SK-N-SH (cell line): ENCODE results near the gene STK40. TPM values are rescaled to one million over a fixed set of nuclear protein-coding genes. Genes with fewer than 3 reads are reported as not detected.

Experiments used
- CTCF ChIA-PET: fragments of 300-600, 350-600 bp; formaldehyde crosslinking; extraction: SDS; loops from one replicate; lab custom pipeline; 2021; lab: Yijun Ruan, JAX
- POLR2A ChIA-PET: fragments of 350-600 bp; sonication (Branson Sonifier 250); formaldehyde crosslinking; extraction: SDS; loops from one replicate; lab custom pipeline; 2020; ENCODE audit warnings: antibody characterized with exemption, inconsistent platforms; lab: Yijun Ruan, JAX
- DNase-seq: peaks from one replicate; pipeline ENCODE4 v3.0.0; 2012
- H2AFZ ChIP-seq: fragments of 200-600 bp; sonication (generic); 2 replicates; pipeline ENCODE4 v1.8.1; 2016; ENCODE audit warnings: antibody characterized with exemption, mild to moderate bottlenecking, low read depth
- H3F3A ChIP-seq: fragments of 200-600 bp; sonication (generic); replicated peaks from 2 replicates; pipeline ENCODE3; 2016; ENCODE audit warnings: antibody characterized with exemption, mild to moderate bottlenecking; ENCODE audit not compliant: insufficient read depth
- H3K27ac ChIP-seq, 2 experiments: fragments of 200-500 bp in 1 of 2; fragments of 200-600 bp in 1 of 2; sonication (Bioruptor generic) in 1 of 2; sonication (generic), shearing (Covaris generic) in 1 of 2; 2 replicates each; pipeline versions ENCODE4 v1.5.1 to v1.6.1; 2014 to 2016; ENCODE audit warnings: low read depth in 2 of 2, inconsistent platforms in 1 of 2, low read length in 1 of 2, mild to moderate bottlenecking in 1 of 2, mixed read lengths in 1 of 2
- H3K27me3 ChIP-seq: fragments of 200-600 bp; sonication (generic), shearing (Covaris generic); 2 replicates; pipeline ENCODE4 v1.6.1; 2016; ENCODE audit warnings: mixed run types; ENCODE audit not compliant: insufficient read depth
- H3K36me3 ChIP-seq, 2 experiments: fragments of 200-500 bp in 1 of 2; fragments of 200-600 bp in 1 of 2; sonication (Bioruptor generic) in 1 of 2; sonication (generic) in 1 of 2; replicated peaks in 1 of 2; 2 replicates each; pipeline versions ENCODE3 to v1.5.1; 2014 to 2016; ENCODE audit warnings: low read length in 1 of 2, mild to moderate bottlenecking in 1 of 2; ENCODE audit not compliant: insufficient read depth in 2 of 2, control insufficient read depth in 1 of 2
- H3K4me1 ChIP-seq, 2 experiments: fragments of 200-500 bp in 1 of 2; fragments of 200-600 bp in 1 of 2; sonication (Bioruptor generic) in 1 of 2; sonication (generic), shearing (Covaris generic) in 1 of 2; 2 replicates each; pipeline versions ENCODE4 v1.5.1 to v1.6.1; 2014 to 2016; ENCODE audit warnings: low read depth in 1 of 2, low read length in 1 of 2, mixed run types in 1 of 2; ENCODE audit not compliant: insufficient read depth in 2 of 2, control insufficient read depth in 1 of 2
- H3K4me2 ChIP-seq: fragments of 200-600 bp; sonication (generic), shearing (Covaris generic); 2 replicates; pipeline ENCODE4 v1.6.1; 2017; ENCODE audit warnings: mixed run types
- H3K4me3 ChIP-seq, 2 experiments: fragments of 200-500 bp in 1 of 2; fragments of 200-600 bp in 1 of 2; sonication (Bioruptor generic) in 1 of 2; sonication (generic), shearing (Covaris generic) in 1 of 2; 2 replicates each; pipeline versions ENCODE4 v1.5.1 to v1.8.1; 2014 to 2016; ENCODE audit warnings: low read depth in 2 of 2, inconsistent platforms in 1 of 2, low read length in 1 of 2, mild to moderate bottlenecking in 1 of 2, mixed read lengths in 1 of 2, moderate library complexity in 1 of 2
- H3K79me2 ChIP-seq: fragments of 200-600 bp; sonication (generic); 2 replicates; pipeline ENCODE4 v1.8.1; 2017; ENCODE audit warnings: mild to moderate bottlenecking; ENCODE audit not compliant: insufficient read depth
- H3K9ac ChIP-seq: fragments of 200-600 bp; sonication (generic); 2 replicates; pipeline ENCODE4 v1.6.1; 2017; ENCODE audit warnings: mixed run types
- H3K9me2 ChIP-seq: fragments of 200-600 bp; sonication (generic); 2 replicates; pipeline ENCODE4 v1.6.1; 2017; ENCODE audit warnings: mixed run types
- H3K9me3 ChIP-seq: fragments of 200-600 bp; sonication (generic); 2 replicates; pipeline ENCODE4 v1.6.1; 2017; ENCODE audit warnings: mixed run types, mild to moderate bottlenecking, moderate library complexity
- H4K20me1 ChIP-seq: fragments of 200-600 bp; sonication (generic); 2 replicates; pipeline ENCODE4 v1.6.1; 2017; ENCODE audit warnings: mild to moderate bottlenecking, mixed run types; ENCODE audit not compliant: insufficient read depth
- ELF1 ChIP-seq: IDR thresholded peaks from 2 replicates; pipeline ENCODE4 v1.4.0; 2012
- EP300 ChIP-seq, 2 experiments: IDR thresholded peaks; 2 replicates each; pipeline versions ENCODE4 v1.4.0 to v1.6.1; 2012; ENCODE audit warnings: borderline replicate concordance in 1 of 2, low read depth in 1 of 2, low read length in 1 of 2
- EZH2phosphoT487 ChIP-seq: fragments of 200-600 bp; sonication (generic); IDR thresholded peaks from 2 replicates; pipeline ENCODE4 v1.6.1; 2017; ENCODE audit warnings: low read depth, mixed run types, mild to moderate bottlenecking, antibody characterized with exemption, moderate library complexity, borderline replicate concordance
- FOSL2 ChIP-seq: IDR thresholded peaks from 2 replicates; pipeline ENCODE4 v1.4.0; 2012; ENCODE audit warnings: low read depth, mild to moderate bottlenecking, moderate library complexity, borderline replicate concordance
- FOXM1 ChIP-seq: IDR thresholded peaks from 2 replicates; pipeline ENCODE4 v1.4.0; 2012; ENCODE audit warnings: low read depth, mild to moderate bottlenecking
- JUND ChIP-seq: IDR thresholded peaks from 2 replicates; pipeline ENCODE4 v1.4.0; 2012
- NFIC ChIP-seq: IDR thresholded peaks from 2 replicates; pipeline ENCODE4 v1.4.0; 2012; ENCODE audit warnings: borderline replicate concordance
- NRF1 ChIP-seq: IDR thresholded peaks from 2 replicates; pipeline ENCODE4 v1.6.1; 2012; ENCODE audit warnings: low read depth, mild to moderate bottlenecking, low read length
- POLR2AphosphoS5 ChIP-seq: IDR thresholded peaks from 2 replicates; pipeline ENCODE4 v1.6.1; 2012; ENCODE audit warnings: low read depth, low read length
- RAD21 ChIP-seq: IDR thresholded peaks from 2 replicates; pipeline ENCODE4 v1.6.1; 2012; ENCODE audit warnings: mild to moderate bottlenecking, low read length
- TCF12 ChIP-seq: IDR thresholded peaks from 2 replicates; pipeline ENCODE4 v1.4.0; 2012
- YY1 ChIP-seq: IDR thresholded peaks from 2 replicates; pipeline ENCODE4 v1.4.0; 2012; ENCODE audit warnings: low read depth, mild to moderate bottlenecking
- WGBS: methylation state at CpG from one replicate; pipeline ENCODE4 v1.1.6; 2017; ENCODE audit warnings: low lambda C conversion rate; 5-methylcytosine and 5-hydroxymethylcytosine counted together
- polyA plus RNA-seq, 3 experiments: library from polyadenylated mRNA; depleted of rRNA; stranded (reverse); fragments of >200 nt; gene quantifications; 2 replicates each; pipeline ENCODE4 v1.2.3, GENCODE V29; 2012
- TF ChIP-seq, protein P1 (sequence below): IDR thresholded peaks from 2 replicates; pipeline ENCODE4 v1.6.1; 2012; ENCODE audit warnings: mild to moderate bottlenecking, low read depth, low read length, moderate library complexity
- TF ChIP-seq, protein P2 (sequence below): IDR thresholded peaks from 2 replicates; pipeline ENCODE4 v1.4.0; 2012; ENCODE audit warnings: low read depth, borderline replicate concordance
- TF ChIP-seq, protein P3 (sequence below): IDR thresholded peaks from 2 replicates; pipeline ENCODE4 v1.4.0; 2012; ENCODE audit warnings: low read depth
- TF ChIP-seq, protein P4 (sequence below): fragments of 150-350 bp; IDR thresholded peaks from 2 replicates; pipeline ENCODE4 v1.6.1; 2017; ENCODE audit warnings: antibody characterized with exemption, low read length, low read depth, borderline replicate concordance
- TF ChIP-seq, protein P5 (sequence below): IDR thresholded peaks from 2 replicates; pipeline ENCODE4 v1.4.0; 2012; ENCODE audit warnings: low read depth, borderline replicate concordance
- TF ChIP-seq, protein P6 (sequence below): fragments of 200-600 bp; sonication (generic); IDR thresholded peaks from 2 replicates; pipeline ENCODE4 v1.6.1; 2017; ENCODE audit warnings: antibody characterized with exemption, mild to moderate bottlenecking, moderate library complexity

STK40 gene
- polyA plus RNA-seq, 1 of the 3 experiments (the other 2 are of a cell fraction) = 43.3 TPM

DNA sequence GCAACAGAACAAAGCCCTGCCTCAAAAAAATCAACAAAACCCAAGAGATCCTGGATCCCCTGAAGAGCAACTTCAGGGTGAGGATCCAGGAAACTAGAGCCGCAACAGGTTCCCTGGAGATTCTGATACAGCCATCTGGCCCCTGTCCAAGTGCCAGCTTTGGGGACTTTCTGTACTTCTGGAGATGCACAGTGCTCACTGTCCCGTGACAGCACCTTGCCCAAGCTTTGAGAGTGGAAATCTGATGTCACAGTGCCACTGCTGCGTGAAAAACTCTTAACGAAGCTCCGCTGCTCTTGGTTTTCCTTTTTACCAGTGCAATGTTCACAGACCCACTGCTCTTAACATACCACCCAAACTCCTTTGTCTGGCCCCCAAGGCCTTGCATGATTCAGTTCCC lies 26.3 kb downstream of the STK40 start:
- peaks cover 61% of the 10 kb centered on the region for H3K79me2 ChIP-seq
- CTCF ChIA-PET = interaction anchor here (0.6 to 4.1 kb wide), 2 partner anchors 9 to 16 kb away, joined by 3 to 24 read pairs; no protein-coding TSS in a partner anchor
- TF ChIP-seq RAD21 (no peak), EZH2phosphoT487 (no peak), EP300 (IDR thresholded peaks at IDR 0.05; ENCODE audit: borderline replicate concordance in 1 of 2, low read depth in 1 of 2, low read length in 1 of 2) (no peak), NRF1 (no peak), NFIC (no peak), ELF1 (no peak), YY1 (no peak), FOSL2 (no peak), JUND (no peak), TCF12 (no peak), POLR2AphosphoS5 (no peak), FOXM1 (no peak)
- TF ChIP-seq, protein P1, sequence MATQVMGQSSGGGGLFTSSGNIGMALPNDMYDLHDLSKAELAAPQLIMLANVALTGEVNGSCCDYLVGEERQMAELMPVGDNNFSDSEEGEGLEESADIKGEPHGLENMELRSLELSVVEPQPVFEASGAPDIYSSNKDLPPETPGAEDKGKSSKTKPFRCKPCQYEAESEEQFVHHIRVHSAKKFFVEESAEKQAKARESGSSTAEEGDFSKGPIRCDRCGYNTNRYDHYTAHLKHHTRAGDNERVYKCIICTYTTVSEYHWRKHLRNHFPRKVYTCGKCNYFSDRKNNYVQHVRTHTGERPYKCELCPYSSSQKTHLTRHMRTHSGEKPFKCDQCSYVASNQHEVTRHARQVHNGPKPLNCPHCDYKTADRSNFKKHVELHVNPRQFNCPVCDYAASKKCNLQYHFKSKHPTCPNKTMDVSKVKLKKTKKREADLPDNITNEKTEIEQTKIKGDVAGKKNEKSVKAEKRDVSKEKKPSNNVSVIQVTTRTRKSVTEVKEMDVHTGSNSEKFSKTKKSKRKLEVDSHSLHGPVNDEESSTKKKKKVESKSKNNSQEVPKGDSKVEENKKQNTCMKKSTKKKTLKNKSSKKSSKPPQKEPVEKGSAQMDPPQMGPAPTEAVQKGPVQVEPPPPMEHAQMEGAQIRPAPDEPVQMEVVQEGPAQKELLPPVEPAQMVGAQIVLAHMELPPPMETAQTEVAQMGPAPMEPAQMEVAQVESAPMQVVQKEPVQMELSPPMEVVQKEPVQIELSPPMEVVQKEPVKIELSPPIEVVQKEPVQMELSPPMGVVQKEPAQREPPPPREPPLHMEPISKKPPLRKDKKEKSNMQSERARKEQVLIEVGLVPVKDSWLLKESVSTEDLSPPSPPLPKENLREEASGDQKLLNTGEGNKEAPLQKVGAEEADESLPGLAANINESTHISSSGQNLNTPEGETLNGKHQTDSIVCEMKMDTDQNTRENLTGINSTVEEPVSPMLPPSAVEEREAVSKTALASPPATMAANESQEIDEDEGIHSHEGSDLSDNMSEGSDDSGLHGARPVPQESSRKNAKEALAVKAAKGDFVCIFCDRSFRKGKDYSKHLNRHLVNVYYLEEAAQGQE = no peak
- TF ChIP-seq, protein P2, sequence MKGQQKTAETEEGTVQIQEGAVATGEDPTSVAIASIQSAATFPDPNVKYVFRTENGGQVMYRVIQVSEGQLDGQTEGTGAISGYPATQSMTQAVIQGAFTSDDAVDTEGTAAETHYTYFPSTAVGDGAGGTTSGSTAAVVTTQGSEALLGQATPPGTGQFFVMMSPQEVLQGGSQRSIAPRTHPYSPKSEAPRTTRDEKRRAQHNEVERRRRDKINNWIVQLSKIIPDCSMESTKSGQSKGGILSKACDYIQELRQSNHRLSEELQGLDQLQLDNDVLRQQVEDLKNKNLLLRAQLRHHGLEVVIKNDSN = no peak
- TF ChIP-seq, protein P3, sequence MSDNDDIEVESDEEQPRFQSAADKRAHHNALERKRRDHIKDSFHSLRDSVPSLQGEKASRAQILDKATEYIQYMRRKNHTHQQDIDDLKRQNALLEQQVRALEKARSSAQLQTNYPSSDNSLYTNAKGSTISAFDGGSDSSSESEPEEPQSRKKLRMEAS = no peak
- TF ChIP-seq, protein P4, sequence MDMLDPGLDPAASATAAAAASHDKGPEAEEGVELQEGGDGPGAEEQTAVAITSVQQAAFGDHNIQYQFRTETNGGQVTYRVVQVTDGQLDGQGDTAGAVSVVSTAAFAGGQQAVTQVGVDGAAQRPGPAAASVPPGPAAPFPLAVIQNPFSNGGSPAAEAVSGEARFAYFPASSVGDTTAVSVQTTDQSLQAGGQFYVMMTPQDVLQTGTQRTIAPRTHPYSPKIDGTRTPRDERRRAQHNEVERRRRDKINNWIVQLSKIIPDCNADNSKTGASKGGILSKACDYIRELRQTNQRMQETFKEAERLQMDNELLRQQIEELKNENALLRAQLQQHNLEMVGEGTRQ = no peak
- TF ChIP-seq, protein P5, sequence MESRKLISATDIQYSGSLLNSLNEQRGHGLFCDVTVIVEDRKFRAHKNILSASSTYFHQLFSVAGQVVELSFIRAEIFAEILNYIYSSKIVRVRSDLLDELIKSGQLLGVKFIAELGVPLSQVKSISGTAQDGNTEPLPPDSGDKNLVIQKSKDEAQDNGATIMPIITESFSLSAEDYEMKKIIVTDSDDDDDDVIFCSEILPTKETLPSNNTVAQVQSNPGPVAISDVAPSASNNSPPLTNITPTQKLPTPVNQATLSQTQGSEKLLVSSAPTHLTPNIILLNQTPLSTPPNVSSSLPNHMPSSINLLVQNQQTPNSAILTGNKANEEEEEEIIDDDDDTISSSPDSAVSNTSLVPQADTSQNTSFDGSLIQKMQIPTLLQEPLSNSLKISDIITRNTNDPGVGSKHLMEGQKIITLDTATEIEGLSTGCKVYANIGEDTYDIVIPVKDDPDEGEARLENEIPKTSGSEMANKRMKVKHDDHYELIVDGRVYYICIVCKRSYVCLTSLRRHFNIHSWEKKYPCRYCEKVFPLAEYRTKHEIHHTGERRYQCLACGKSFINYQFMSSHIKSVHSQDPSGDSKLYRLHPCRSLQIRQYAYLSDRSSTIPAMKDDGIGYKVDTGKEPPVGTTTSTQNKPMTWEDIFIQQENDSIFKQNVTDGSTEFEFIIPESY = no peak
- TF ChIP-seq, protein P6, sequence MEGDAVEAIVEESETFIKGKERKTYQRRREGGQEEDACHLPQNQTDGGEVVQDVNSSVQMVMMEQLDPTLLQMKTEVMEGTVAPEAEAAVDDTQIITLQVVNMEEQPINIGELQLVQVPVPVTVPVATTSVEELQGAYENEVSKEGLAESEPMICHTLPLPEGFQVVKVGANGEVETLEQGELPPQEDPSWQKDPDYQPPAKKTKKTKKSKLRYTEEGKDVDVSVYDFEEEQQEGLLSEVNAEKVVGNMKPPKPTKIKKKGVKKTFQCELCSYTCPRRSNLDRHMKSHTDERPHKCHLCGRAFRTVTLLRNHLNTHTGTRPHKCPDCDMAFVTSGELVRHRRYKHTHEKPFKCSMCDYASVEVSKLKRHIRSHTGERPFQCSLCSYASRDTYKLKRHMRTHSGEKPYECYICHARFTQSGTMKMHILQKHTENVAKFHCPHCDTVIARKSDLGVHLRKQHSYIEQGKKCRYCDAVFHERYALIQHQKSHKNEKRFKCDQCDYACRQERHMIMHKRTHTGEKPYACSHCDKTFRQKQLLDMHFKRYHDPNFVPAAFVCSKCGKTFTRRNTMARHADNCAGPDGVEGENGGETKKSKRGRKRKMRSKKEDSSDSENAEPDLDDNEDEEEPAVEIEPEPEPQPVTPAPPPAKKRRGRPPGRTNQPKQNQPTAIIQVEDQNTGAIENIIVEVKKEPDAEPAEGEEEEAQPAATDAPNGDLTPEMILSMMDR = no peak
- no peak overlapping the region for H3K4me3 ChIP-seq
- no peak for DNase-seq
- peaks cover 12% of the 10 kb centered on the region for H3F3A ChIP-seq
- H3K4me1 ChIP-seq = no peaks in the 10 kb centered on the region
- H3K36me3 ChIP-seq = peaks cover 46 to 55% of the 10 kb centered on the region in 2 experiments
- no peak overlapping the region for H3K4me2 ChIP-seq
- H3K9me3 ChIP-seq = no peaks in the 10 kb centered on the region
- WGBS = 100% methylated on average over 5 of the region's 5 CpGs
- H3K9ac ChIP-seq = no peak overlapping the region
- peak overlapping the region in 1 of 2 experiments; percentile 11; a peak in 1 of 4 replicates for H3K27ac ChIP-seq
- H4K20me1 ChIP-seq = 0 out of 2 replicates have a peak, but pooled peaks cover 3% of the 10 kb centered on the region
- no peaks in the 10 kb centered on the region for H3K27me3 ChIP-seq
- no peak overlapping the region for H2AFZ ChIP-seq
- POLR2A ChIA-PET = interaction anchor here (1.9 kb wide), 1 partner anchor 8 kb away, joined by 4 read pairs; no protein-coding TSS in a partner anchor
- H3K9me2 ChIP-seq = no peaks in the 10 kb centered on the region
